SU-DHL-6 (cell line): Measurements from ENCODE around the gene RUVBL1.

Experiments used
- H2AFZ ChIP-seq: fragments of 200-600 bp; sonication (generic); 2 replicates; pipeline ENCODE4 v1.6.1; 2014; ENCODE audit warnings: low read depth, mild to moderate bottlenecking, moderate library complexity, mixed read lengths, antibody characterized with exemption, low read length; ENCODE audit not compliant: severe bottlenecking
- H3F3A ChIP-seq: fragments of 200-600 bp; shearing (Covaris generic); 2 replicates; pipeline ENCODE4 v1.6.0; 2016; ENCODE audit warnings: antibody characterized with exemption, mild to moderate bottlenecking; ENCODE audit not compliant: insufficient read depth
- H3K27ac ChIP-seq: fragments of 200-600 bp; sonication (generic); 2 replicates; pipeline ENCODE4 v1.5.1; 2016; ENCODE audit warnings: low read depth, mild to moderate bottlenecking, low read length, moderate library complexity, mixed read lengths
- H3K27me3 ChIP-seq: fragments of 200-600 bp; sonication (generic), shearing (Covaris generic); 2 replicates; pipeline ENCODE4 v1.6.0; 2014; ENCODE audit warnings: mild to moderate bottlenecking, low read length
- H3K36me3 ChIP-seq: fragments of 200-600 bp; sonication (generic); 2 replicates; pipeline ENCODE4 v1.6.1; 2014; ENCODE audit warnings: mild to moderate bottlenecking, low read length, mixed read lengths
- H3K4me2 ChIP-seq: fragments of 300-600, 200-600 bp; shearing (Covaris generic), sonication (generic); 2 replicates; pipeline ENCODE4 v1.6.0; 2014; ENCODE audit warnings: low read length, low read depth, mild to moderate bottlenecking; ENCODE audit not compliant: poor library complexity, severe bottlenecking
- H3K4me3 ChIP-seq: fragments of 200-600 bp; sonication (generic); 2 replicates; pipeline ENCODE4 v1.5.1; 2014; ENCODE audit warnings: antibody characterized with exemption, low read length, mild to moderate bottlenecking, mixed read lengths; ENCODE audit not compliant: insufficient read depth, poor library complexity, severe bottlenecking
- H3K79me2 ChIP-seq: fragments of 200-600 bp; sonication (generic); 2 replicates; pipeline ENCODE4 v1.6.1; 2014; ENCODE audit warnings: mild to moderate bottlenecking, low read length, moderate library complexity; ENCODE audit not compliant: insufficient read depth
- H3K9ac ChIP-seq: fragments of 200-600 bp; sonication (generic); 2 replicates; pipeline ENCODE4 v1.7.0; 2014; ENCODE audit warnings: mild to moderate bottlenecking, low read length
- H3K9me2 ChIP-seq: fragments of 200-600 bp; sonication (generic); replicated peaks from 2 replicates; pipeline ENCODE4 v1.6.1; 2014; ENCODE audit warnings: low read length; ENCODE audit not compliant: insufficient read depth
- H3K9me3 ChIP-seq: fragments of 200-600 bp; sonication (generic); 2 replicates; pipeline ENCODE4 v1.6.1; 2014; ENCODE audit warnings: low read length, mixed read lengths; ENCODE audit not compliant: insufficient read depth
- H4K20me1 ChIP-seq: fragments of 200-600 bp; sonication (generic); 2 replicates; pipeline ENCODE4 v1.6.1; 2014; ENCODE audit warnings: low read depth, mild to moderate bottlenecking, antibody characterized with exemption, low read length, moderate library complexity, mixed read lengths
- CTCF ChIP-seq: fragments of 200-600 bp; sonication (generic); IDR thresholded peaks from one replicate; pipeline ENCODE4 v1.5.1; 2017; ENCODE audit warnings: antibody characterized with exemption, mild to moderate bottlenecking, low read length, moderate library complexity; ENCODE audit not compliant: insufficient read depth, poor library complexity, severe bottlenecking
- EZH2phosphoT487 ChIP-seq: fragments of 200-600 bp; sonication (generic), shearing (Covaris generic); conservative IDR thresholded peaks from 2 replicates; pipeline ENCODE4 v1.6.1; 2018; ENCODE audit warnings: mild to moderate bottlenecking, antibody characterized with exemption, low read length, moderate library complexity, mixed read lengths

The RUVBL1 gene

GRCh38 chr3:128166971-128167453 is 43.4 kb upstream of the RUVBL1 start:
- Histone ChIP-seq H2AFZ (no peak overlapping the region), H3K79me2 (peaks cover 39% of the 10 kb centered on the region), H3K9me2 (no peaks in the 10 kb centered on the region), H3K4me3 (no peak overlapping the region), H3K27me3 (no peaks in the 10 kb centered on the region), H3K9me3 (no peaks in the 10 kb centered on the region), H3K9ac (no peak overlapping the region), H4K20me1 (no peaks in the 10 kb centered on the region; the same call in 1 of the 2 replicates), H3F3A (no peaks in the 10 kb centered on the region), H3K27ac (no peak overlapping the region), H3K36me3 (no peaks in the 10 kb centered on the region), H3K4me2 (no peak overlapping the region)
- TF ChIP-seq EZH2phosphoT487: no peak
- no peak for TF ChIP-seq CTCF

GRCh38 chr3:128163432-128163831 is 39.8 kb upstream of the RUVBL1 start:
- Histone ChIP-seq H3K9me2 (no peaks in the 10 kb centered on the region), H3F3A (no peaks in the 10 kb centered on the region), H3K9ac (no peak overlapping the region), H3K27ac (no peak overlapping the region), H3K4me3 (no peak overlapping the region), H3K36me3 (no peaks in the 10 kb centered on the region), H3K79me2 (peaks cover 43% of the 10 kb centered on the region), H3K4me2 (no peak overlapping the region), H3K9me3 (no peaks in the 10 kb centered on the region), H3K27me3 (no peaks in the 10 kb centered on the region), H2AFZ (no peak overlapping the region), H4K20me1 (no peaks in the 10 kb centered on the region; the same call in 1 of the 2 replicates)
- no peak for TF ChIP-seq EZH2phosphoT487
- TF ChIP-seq CTCF: no peak

GRCh38 chr3:128160661-128161060 is 37.0 kb upstream of the RUVBL1 start:
- Histone ChIP-seq H3K36me3 (no peaks in the 10 kb centered on the region; the same call in 1 of the 2 replicates), H3K9me3 (no peaks in the 10 kb centered on the region), H3K9ac (no peak overlapping the region), H3K27ac (no peak overlapping the region), H3K9me2 (no peaks in the 10 kb centered on the region), H3K79me2 (peaks cover 39% of the 10 kb centered on the region), H3F3A (no peaks in the 10 kb centered on the region), H4K20me1 (no peaks in the 10 kb centered on the region; the same call in 1 of the 2 replicates), H3K27me3 (no peaks in the 10 kb centered on the region), H3K4me2 (no peak overlapping the region), H3K4me3 (no peak overlapping the region), H2AFZ (no peak overlapping the region)
- TF ChIP-seq CTCF: no peak
